ENCODE data around the gene MR1. TPM values are rescaled to one million over a fixed set of nuclear protein-coding genes. Genes with fewer than 3 reads are reported as not detected.

Gene MR1
- total RNA-seq, 1 experiment from 2014 or later = 6.6 TPM

GRCh38 chr1:181018901-181019681 is 14.7 kb upstream of the MR1 start:
- BruUV-seq (replicated peaks) = no TSS peak
- Histone ChIP-seq H3K79me2 (ENCODE audit: insufficient read depth, low read length) (peaks cover 78% of the 10 kb centered on the region), H3K27ac (ENCODE audit: low read depth, low read length) (no peak overlapping the region), H4K20me1 (ENCODE audit: insufficient read depth) (no peaks in the 10 kb centered on the region), H3K9me2 (ENCODE audit: insufficient read depth) (no peaks in the 10 kb centered on the region), H3K9ac (ENCODE audit: low read length) (no peak overlapping the region), H3K9me3 (ENCODE audit: control insufficient read depth in 1 of 2, insufficient read depth in 1 of 2, low read depth in 1 of 2, low read length in 2 of 2) (no peaks in the 10 kb centered on the region), H2AFZ (ENCODE audit: low read depth, low read length, poor library complexity, severe bottlenecking) (no peak overlapping the region), H3K4me2 (ENCODE audit: low read length) (no peak overlapping the region), H3K36me3 (ENCODE audit: control insufficient read depth in 1 of 2, insufficient read depth in 2 of 2, low read length in 2 of 2) (no peaks in the 10 kb centered on the region), H3K4me1 (ENCODE audit: control insufficient read depth in 1 of 2, insufficient read depth in 2 of 2, low read length in 2 of 2) (peaks cover 6 to 12% of the 10 kb centered on the region in 2 experiments), H3K4me3 (replicated peaks in 1 of 2; ENCODE audit: low read depth in 1 of 2, low read length in 2 of 2) (no peak overlapping the region), H3K27me3 (ENCODE audit: insufficient read depth, low read length) (no peaks in the 10 kb centered on the region)
- CTCF ChIA-PET = no interaction called here
- ATAC-seq = no peak
- intact Hi-C loops (cut with micrococcal nuclease) = no loop called here
- POLR2A ChIA-PET = interaction anchor here (0.6 kb wide), 1 partner anchor 11 kb away, joined by 3 read pairs; no protein-coding TSS in a partner anchor
- TF ChIP-seq CBX3 (IDR thresholded peaks at IDR 0.05; ENCODE audit: low read depth) = no peak
- no peak for TF ChIP-seq FOSL1 (IDR thresholded peaks at IDR 0.05; ENCODE audit: low read depth)
- no peak for TF ChIP-seq ZNF274 (IDR thresholded peaks at IDR 0.05; ENCODE audit: low read depth, low read length)
- TF ChIP-seq ATF3 (IDR thresholded peaks at IDR 0.05) = no peak
- TF ChIP-seq RAD21 (IDR thresholded peaks at IDR 0.05; ENCODE audit: low read depth) = no peak
- no peak for TF ChIP-seq EGR1 (IDR thresholded peaks at IDR 0.05; ENCODE audit: low read depth)
- TF ChIP-seq YY1 (IDR thresholded peaks at IDR 0.05; ENCODE audit: extremely low read depth, insufficient replicate concordance, low read depth, low read length) = no peak
- no peak for TF ChIP-seq REST (IDR thresholded peaks at IDR 0.05; ENCODE audit: low read depth)
- TF ChIP-seq POLR2A (IDR thresholded peaks at IDR 0.05; ENCODE audit: borderline replicate concordance, extremely low read depth, insufficient read depth, insufficient read length) = no peak
- no peak for TF ChIP-seq MAX (IDR thresholded peaks at IDR 0.05)
- no peak for TF ChIP-seq POLR2AphosphoS5 (IDR thresholded peaks at IDR 0.05; ENCODE audit: low read depth, low read length)
- TF ChIP-seq SP1 (IDR thresholded peaks at IDR 0.05; ENCODE audit: low read depth) = no peak
- TF ChIP-seq CEBPB (IDR thresholded peaks at IDR 0.05; ENCODE audit: low read depth) = no peak
- no peak for TF ChIP-seq ZFX (IDR thresholded peaks at IDR 0.05)
- TF ChIP-seq JUND (IDR thresholded peaks at IDR 0.05) = no peak
- TF ChIP-seq SIN3A (IDR thresholded peaks at IDR 0.05; ENCODE audit: low read depth) = no peak
- no peak for TF ChIP-seq EZH2 (IDR thresholded peaks at IDR 0.05)
- TF ChIP-seq SRF (IDR thresholded peaks at IDR 0.05; ENCODE audit: low read depth) = no peak
- no peak for TF ChIP-seq EZH2phosphoT487 (IDR thresholded peaks at IDR 0.05; ENCODE audit: borderline replicate concordance)
- RAD21 ChIA-PET (ENCODE audit: low non-redundant PET in 1 of 2, low total read pairs in 2 of 2, uncharacterized antibody in 2 of 2, unreplicated experiment in 2 of 2) = no interaction called here
- DNase-seq (ENCODE audit: low read depth, low spot score) = no peak

All from HCT116 (cell line).